HG03342 (cell line): ENCODE measurements around the gene IBA57.
"Not testable (repeated sequence)": the region's sequence is repeated elsewhere in the genome, so short reads cannot be mapped to it uniquely, and the experiment has no call there.

ENCODE experiments used
- ATAC-seq: cut with Tn5 transposase; IDR thresholded peaks from one replicate; pipeline ENCODE4 v1.9.1; 2021; ENCODE audit warnings: mild to moderate bottlenecking, moderate library complexity; ENCODE audit not compliant: unreplicated experiment

The IBA57 gene

GRCh38 chr1:228224198-228225164 is 58.9 kb downstream of the IBA57 start:
- ATAC-seq = no peak

GRCh38 chr1:228225165-228225710 is 59.6 kb downstream of the IBA57 start:
- no peak for ATAC-seq

GRCh38 chr1:228225740-228226139 is 60.1 kb downstream of the IBA57 start:
- no peak for ATAC-seq

- ATAC-seq = no peak
Measured at GRCh38 chr1:228226141-228226874, 60.7 kb downstream of the IBA57 start.

- no peak for ATAC-seq
Measured at GRCh38 chr1:228226956-228227791, 61.6 kb downstream of the IBA57 start.

- not testable (repeated sequence) for ATAC-seq
Measured at GRCh38 chr1:228228147-228228546, 62.5 kb downstream of the IBA57 start.

GRCh38 chr1:228228601-228229074 is 63.0 kb downstream of the IBA57 start:
- ATAC-seq = no peak

- ATAC-seq = no peak
Measured at GRCh38 chr1:228231189-228231588, 65.6 kb downstream of the IBA57 start.
